ENCODE results near the gene AANAT.
A peak's percentile ranks its signal among the peaks of the same experiment; 100 is the strongest.

AANAT gene

GRCh38 chr17:76499267-76499667 is 31.9 kb downstream of the AANAT start:
- Histone ChIP-seq H3K9ac (peak overlapping the region; percentile 84 to 95 (median 90); a peak in 21 of 22 replicates), H3K4me2 (peak overlapping the region; percentile 94 to 100 (median 98)), H3K36me3 (peaks cover 0 to 42% (median 17%) of the 10 kb centered on the region in 11 experiments; a peak in 12 of 22 replicates), H3K4me1 (peaks cover 76 to 92% (median 86%) of the 10 kb centered on the region in 10 experiments), H3K27me3 (no peaks in the 10 kb centered on the region), H3K4me3 (peak overlapping the region; percentile 32 to 99 (median 96); a peak in 19 of 20 replicates), H3K9me3 (replicated peaks in 1 of 11) (no peaks in the 10 kb centered on the region), H3K27ac (peak overlapping the region; percentile 8 to 97 (median 87); a peak in 20 of 22 replicates), H4K20me1 (peaks cover 0 to 61% (median 51%) of the 10 kb centered on the region in 11 experiments; a peak in 18 of 22 replicates)
- TF ChIP-seq Cebpa-rat (IDR thresholded peaks at IDR 0.05), result no peak

DNA sequence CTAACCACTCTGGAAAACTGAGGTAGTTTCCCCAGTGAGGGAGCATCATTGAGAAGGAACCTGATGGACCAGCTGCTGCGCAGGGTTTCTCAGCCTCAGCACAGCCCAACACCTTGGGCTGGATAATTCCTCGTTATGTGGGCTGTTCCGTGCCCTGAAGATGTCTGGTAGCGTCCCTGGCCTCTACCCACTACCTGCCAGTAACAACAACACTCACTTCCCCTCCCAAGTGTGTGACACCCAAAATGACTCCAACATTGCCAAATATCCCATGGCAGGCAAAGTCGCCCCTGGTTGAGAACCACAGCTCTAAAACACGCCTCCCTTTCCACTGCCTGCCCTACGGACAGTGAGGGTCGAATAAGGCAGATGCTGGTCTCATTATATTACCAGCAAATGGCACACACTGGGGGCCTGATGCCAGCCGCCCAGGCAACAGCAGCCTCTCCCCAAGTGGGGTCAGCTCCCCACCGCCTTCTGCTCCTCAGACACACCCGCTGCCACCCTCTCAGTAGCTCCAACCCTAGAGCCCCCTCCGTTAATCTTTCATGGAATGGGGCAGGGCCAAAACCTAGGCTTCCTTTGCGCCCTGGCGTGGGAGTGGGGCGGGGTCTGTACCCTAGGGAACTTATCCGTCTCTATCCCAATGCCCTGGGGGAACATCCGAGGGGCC is 32.8 kb downstream of the AANAT start:
- H3K9ac ChIP-seq, result peak overlapping the region; percentile 84 to 95 (median 90)

GRCh38 chr17:76500747-76501017 is 33.3 kb downstream of the AANAT start:
- Histone ChIP-seq H3K4me3 (peak overlapping the region; percentile 88 to 99 (median 96)), H3K27me3 (no peaks in the 10 kb centered on the region), H3K9ac (peak overlapping the region; percentile 84 to 95 (median 90)), H4K20me1 (peaks cover 0 to 51% (median 47%) of the 10 kb centered on the region in 11 experiments; a peak in 18 of 22 replicates), H3K4me2 (peak overlapping the region; percentile 94 to 100 (median 98)), H3K36me3 (peaks cover 0 to 32% (median 16%) of the 10 kb centered on the region in 11 experiments; a peak in 9 of 22 replicates), H3K9me3 (replicated peaks in 1 of 11) (no peaks in the 10 kb centered on the region), H3K4me1 (peaks cover 64 to 89% (median 77%) of the 10 kb centered on the region in 10 experiments), H3K27ac (peak overlapping the region; percentile 78 to 97 (median 88))
- TF ChIP-seq Cebpa-rat (IDR thresholded peaks at IDR 0.05), result no peak

More for the DNA sequence above, 32.8 kb downstream of the AANAT start:
- Histone ChIP-seq H4K20me1 (peaks cover 0 to 56% (median 51%) of the 10 kb centered on the region in 11 experiments; a peak in 18 of 22 replicates), H3K36me3 (peaks cover 0 to 36% (median 17%) of the 10 kb centered on the region in 11 experiments; a peak in 10 of 22 replicates), H3K4me1 (peaks cover 69 to 91% (median 82%) of the 10 kb centered on the region in 10 experiments), H3K4me3 (peak overlapping the region; percentile 88 to 99 (median 96)), H3K27me3 (no peaks in the 10 kb centered on the region), H3K4me2 (peak overlapping the region; percentile 94 to 100 (median 98)), H3K27ac (peak overlapping the region; percentile 78 to 97 (median 88)), H3K9me3 (replicated peaks in 1 of 11) (no peaks in the 10 kb centered on the region)
- no peak for TF ChIP-seq Cebpa-rat (IDR thresholded peaks at IDR 0.05)

DNA sequence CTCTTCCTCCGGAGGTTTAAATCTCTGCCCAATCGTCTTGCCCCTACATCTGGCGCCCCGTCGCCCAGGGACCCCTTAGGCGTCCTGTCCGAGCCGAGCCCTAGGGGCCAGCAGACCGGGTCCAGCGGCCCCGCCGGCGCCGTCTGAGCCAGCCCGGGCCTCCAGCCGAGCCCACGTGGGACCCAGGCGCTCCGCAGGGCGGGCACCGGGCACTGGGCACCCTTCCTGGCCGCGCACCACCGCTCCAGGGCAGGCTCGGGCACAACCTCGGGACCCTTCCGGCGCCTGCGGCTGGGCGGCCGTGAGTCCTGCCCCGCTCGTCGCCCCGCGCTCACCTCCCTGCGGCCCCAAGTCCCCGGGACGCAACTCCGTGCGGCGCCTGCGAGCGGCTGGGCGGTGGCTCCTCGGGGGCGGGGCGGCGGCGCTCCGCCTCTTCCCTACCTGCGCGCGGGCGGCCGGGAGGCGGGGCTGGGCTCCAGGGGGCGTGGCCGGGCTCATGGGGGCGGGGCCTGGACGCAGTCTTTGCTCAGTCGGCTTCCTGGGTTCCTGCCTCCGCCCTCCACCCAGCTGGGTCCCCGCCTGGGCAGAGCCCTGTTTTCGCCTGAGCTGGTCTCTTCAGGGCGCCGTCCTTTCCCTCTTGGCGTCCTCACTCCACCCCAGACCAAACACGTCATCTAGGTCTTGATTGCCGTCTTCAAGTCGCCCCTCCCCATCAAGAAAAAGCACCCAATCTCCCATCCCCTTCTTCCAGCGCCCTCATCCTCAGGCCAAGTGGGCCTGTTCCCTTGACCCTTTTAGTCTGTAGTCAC is 33.8 kb downstream of the AANAT start, which contains the start of gene RHBDF2:
RHBDF2 (minus strand) TSS at position 406 of the 809 bp plus-strand sequence. CDS start 19,899 bp downstream, outside the sequence.
- Histone ChIP-seq H3K4me1 (peaks cover 62 to 89% (median 75%) of the 10 kb centered on the region in 10 experiments), H4K20me1 (peaks cover 0 to 46% (median 42%) of the 10 kb centered on the region in 11 experiments; a peak in 18 of 22 replicates), H3K4me3 (peak within 1 kb of the TSS; percentile 88 to 99 (median 96)), H3K9ac (peak within 1 kb of the TSS; percentile 84 to 95 (median 90)), H3K36me3 (peaks cover 0 to 26% (median 11%) of the 10 kb centered on the region in 11 experiments; a peak in 9 of 22 replicates), H3K27me3 (no peaks in the 10 kb centered on the region), H3K4me2 (peak within 1 kb of the TSS; percentile 94 to 100 (median 98)), H3K27ac (peak within 1 kb of the TSS; percentile 86 to 97 (median 88)), H3K9me3 (replicated peaks in 1 of 11) (no peaks in the 10 kb centered on the region)
- no peak for TF ChIP-seq Cebpa-rat (IDR thresholded peaks at IDR 0.05)

DNA sequence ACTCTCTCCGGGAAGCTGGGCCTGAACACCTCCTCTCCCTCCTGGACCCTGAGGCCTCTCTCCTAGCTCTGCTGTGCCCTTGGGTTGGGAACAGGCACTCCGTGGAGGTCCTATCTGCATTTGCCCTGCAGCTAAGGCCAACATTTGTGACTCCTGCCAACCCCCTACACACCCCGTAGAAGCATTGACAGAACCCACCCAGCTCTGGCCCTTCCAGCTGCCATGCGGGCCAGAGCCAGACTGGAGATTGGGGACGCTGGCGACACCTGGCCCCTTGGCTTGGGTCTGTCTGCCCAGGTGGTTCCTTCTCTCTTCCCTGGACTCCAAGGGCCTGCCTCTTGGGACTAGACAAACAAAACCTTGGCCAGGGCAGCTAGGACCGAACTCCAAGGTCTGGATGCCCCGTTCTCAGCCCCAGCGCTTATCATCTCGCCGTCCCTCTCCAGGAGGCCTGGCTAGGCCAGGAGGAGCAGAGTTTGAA is 34.5 kb downstream of the AANAT start:
- H3K4me3 ChIP-seq, result peak overlapping the region in 9 of 10 experiments; percentile 88 to 99 (median 97); a peak in 18 of 20 replicates
- H4K20me1 ChIP-seq, result peaks cover 0 to 39% (median 36%) of the 10 kb centered on the region in 11 experiments; a peak in 18 of 22 replicates
- H3K27me3 ChIP-seq, result no peaks in the 10 kb centered on the region
- peak overlapping the region; percentile 86 to 97 (median 88) for H3K27ac ChIP-seq
- peaks cover 0 to 22% (median 9%) of the 10 kb centered on the region in 11 experiments; a peak in 6 of 22 replicates for H3K36me3 ChIP-seq
- H3K9ac ChIP-seq, result peak overlapping the region; percentile 84 to 95 (median 90)
- H3K9me3 ChIP-seq (replicated peaks in 1 of 11), result no peaks in the 10 kb centered on the region
- no peak for TF ChIP-seq Cebpa-rat (IDR thresholded peaks at IDR 0.05)
- H3K4me1 ChIP-seq, result peaks cover 61 to 89% (median 73%) of the 10 kb centered on the region in 10 experiments
- peak overlapping the region; percentile 80 to 100 (median 98) for H3K4me2 ChIP-seq

- peak in 8 of 11 experiments; percentile 24 to 88 (median 72); a peak in 12 of 22 replicates for TF ChIP-seq Cebpa-rat (IDR thresholded peaks at IDR 0.05)
- peak overlapping the region; percentile 86 to 97 (median 88) for H3K27ac ChIP-seq
- peak overlapping the region; percentile 84 to 95 (median 90) for H3K9ac ChIP-seq
- peak overlapping the region in 5 of 10 experiments; percentile 88 to 99 (median 93); a peak in 8 of 20 replicates for H3K4me3 ChIP-seq
- H3K27me3 ChIP-seq, result no peaks in the 10 kb centered on the region
- no peaks in the 10 kb centered on the region for H3K9me3 ChIP-seq (replicated peaks in 1 of 11)
- peaks cover 0 to 14% (median 5%) of the 10 kb centered on the region in 11 experiments; a peak in 6 of 22 replicates for H3K36me3 ChIP-seq
- H3K4me1 ChIP-seq, result peaks cover 55 to 85% (median 67%) of the 10 kb centered on the region in 10 experiments
- peak overlapping the region; percentile 80 to 100 (median 98) for H3K4me2 ChIP-seq
- peaks cover 0 to 32% (median 29%) of the 10 kb centered on the region in 11 experiments; a peak in 18 of 22 replicates for H4K20me1 ChIP-seq
Measured at GRCh38 chr17:76502341-76503211, 35.2 kb downstream of the AANAT start.

GRCh38 chr17:76504117-76504516 is 36.7 kb downstream of the AANAT start:
- Histone ChIP-seq H3K4me3 (no peak overlapping the region), H3K9ac (peak overlapping the region in 2 of 11 experiments; percentile 16 to 31; a peak in 3 of 22 replicates), H3K9me3 (replicated peaks in 1 of 11) (no peaks in the 10 kb centered on the region), H4K20me1 (peaks cover 0 to 19% (median 15%) of the 10 kb centered on the region in 11 experiments; a peak in 14 of 22 replicates), H3K27me3 (no peaks in the 10 kb centered on the region), H3K36me3 (peaks cover 0 to 3% (median 0%) of the 10 kb centered on the region in 11 experiments; a peak in 1 of 22 replicates), H3K4me1 (peaks cover 39 to 69% (median 51%) of the 10 kb centered on the region in 10 experiments), H3K4me2 (peak overlapping the region in 7 of 11 experiments; percentile 18 to 99 (median 96); a peak in 13 of 22 replicates), H3K27ac (peak overlapping the region in 5 of 11 experiments; percentile 9 to 90 (median 42); a peak in 5 of 22 replicates)
- no peak for TF ChIP-seq Cebpa-rat (IDR thresholded peaks at IDR 0.05)
